Middle frontal gyrus (tissue), 1 donor: ENCODE results near the gene SYCP3.
"Not testable (repeated sequence)": the region's sequence is repeated elsewhere in the genome, so short reads cannot be mapped to it uniquely, and the experiment has no call there.

Experiments used
- DNase-seq: peaks from one replicate; pipeline ENCODE4 v3.0.0-alpha.2; 2015; ENCODE audit warnings: low spot score; ENCODE audit errors: extremely low spot score

SYCP3 gene

GRCh38 chr12:101713930-101714329, 25.3 kb downstream of the SYCP3 start:
- no peak for DNase-seq

GRCh38 chr12:101713059-101713682, 26.1 kb downstream of the SYCP3 start:
- no peak for DNase-seq

GRCh38 chr12:101710288-101710687, 29.0 kb downstream of the SYCP3 start:
- DNase-seq = no peak

- DNase-seq = no peak
Measured at GRCh38 chr12:101707131-101707782, 32.0 kb downstream of the SYCP3 start.

GRCh38 chr12:101706403-101706802, 32.9 kb downstream of the SYCP3 start:
- no peak for DNase-seq

- no peak for DNase-seq
Measured at GRCh38 chr12:101703487-101703886, 35.8 kb downstream of the SYCP3 start.

GRCh38 chr12:101700299-101700820, 38.9 kb downstream of the SYCP3 start:
- no peak for DNase-seq

- no peak for DNase-seq
Measured at GRCh38 chr12:101698800-101699347, 40.4 kb downstream of the SYCP3 start.

- DNase-seq = no peak
Measured at GRCh38 chr12:101697930-101698799, 41.1 kb downstream of the SYCP3 start.

GRCh38 chr12:101697197-101697929, 41.9 kb downstream of the SYCP3 start, which contains the start of gene CHPT1:
TSS of gene CHPT1 (plus strand) at chr12:101697640. CDS start at chr12:101697862, 222 bp downstream.
- DNase-seq = no peak

- DNase-seq = no peak
Measured at GRCh38 chr12:101696251-101697196, 42.7 kb downstream of the SYCP3 start.

GRCh38 chr12:101695706-101696105, 43.6 kb downstream of the SYCP3 start:
- DNase-seq = no peak

- no peak for DNase-seq
Measured at GRCh38 chr12:101694986-101695385, 44.3 kb downstream of the SYCP3 start.

- no peak for DNase-seq
Measured at GRCh38 chr12:101694297-101694848, 44.9 kb downstream of the SYCP3 start.

GRCh38 chr12:101691503-101692096, 47.7 kb downstream of the SYCP3 start:
- DNase-seq = no peak

GRCh38 chr12:101690544-101691098, 48.6 kb downstream of the SYCP3 start:
- no peak for DNase-seq

- no peak for DNase-seq
Measured at GRCh38 chr12:101686176-101686575, 53.1 kb downstream of the SYCP3 start.

GRCh38 chr12:101685092-101685491, 54.2 kb downstream of the SYCP3 start:
- DNase-seq = no peak

- DNase-seq = not testable (repeated sequence)
Measured at GRCh38 chr12:101681627-101682026, 57.6 kb downstream of the SYCP3 start.
